IMR-90 (cell line): ENCODE measurements around the gene PDGFC.

Experiments
- BHLHE40 ChIP-seq: fragments of 150-350 bp; IDR thresholded peaks from 2 replicates; pipeline ENCODE4 v1.6.1; 2016; ENCODE audit warnings: mild to moderate bottlenecking, low read depth, low read length
- CEBPB ChIP-seq: IDR thresholded peaks from 2 replicates; pipeline ENCODE4 v1.6.1; 2012; ENCODE audit warnings: low read depth, low read length, improper control_type of control experiment
- ELK1 ChIP-seq: fragments of 150-350 bp; IDR thresholded peaks from 2 replicates; pipeline ENCODE4 v1.6.1; 2016; ENCODE audit warnings: low read depth, mild to moderate bottlenecking, low read length, moderate library complexity, borderline replicate concordance
- FOS ChIP-seq: fragments of 150-350 bp; IDR thresholded peaks from 2 replicates; pipeline ENCODE4 v1.6.1; 2016; ENCODE audit warnings: low read depth, low read length
- MAZ ChIP-seq: IDR thresholded peaks from 2 replicates; pipeline ENCODE4 v1.6.1; 2012; ENCODE audit warnings: low read depth, mild to moderate bottlenecking, low read length, improper control_type of control experiment, moderate library complexity, borderline replicate concordance
- MXI1 ChIP-seq: IDR thresholded peaks from 2 replicates; pipeline ENCODE4 v1.6.1; 2012; ENCODE audit warnings: low read depth, mild to moderate bottlenecking, low read length, moderate library complexity, borderline replicate concordance
- POLR2A ChIP-seq: IDR thresholded peaks from 2 replicates; pipeline ENCODE4 v1.6.1; 2012; ENCODE audit warnings: mild to moderate bottlenecking, low read depth, low read length
- RAD21 ChIP-seq: IDR thresholded peaks from 2 replicates; pipeline ENCODE4 v1.6.1; 2012; ENCODE audit warnings: low read length, improper control_type of control experiment
- RCOR1 ChIP-seq: IDR thresholded peaks from 2 replicates; pipeline ENCODE4 v1.6.1; 2012; ENCODE audit warnings: mild to moderate bottlenecking, low read length, improper control_type of control experiment; ENCODE audit not compliant: insufficient replicate concordance
- RFX5 ChIP-seq: IDR thresholded peaks from 2 replicates; pipeline ENCODE4 v1.8.0; 2012; ENCODE audit warnings: low read depth, mild to moderate bottlenecking, low read length, moderate library complexity
- TF ChIP-seq, protein P1 (sequence below): conservative IDR thresholded peaks from 2 replicates; pipeline ENCODE4 v1.5.1; 2012; ENCODE audit warnings: mild to moderate bottlenecking, low read depth, low read length, improper control_type of control experiment

DNA sequence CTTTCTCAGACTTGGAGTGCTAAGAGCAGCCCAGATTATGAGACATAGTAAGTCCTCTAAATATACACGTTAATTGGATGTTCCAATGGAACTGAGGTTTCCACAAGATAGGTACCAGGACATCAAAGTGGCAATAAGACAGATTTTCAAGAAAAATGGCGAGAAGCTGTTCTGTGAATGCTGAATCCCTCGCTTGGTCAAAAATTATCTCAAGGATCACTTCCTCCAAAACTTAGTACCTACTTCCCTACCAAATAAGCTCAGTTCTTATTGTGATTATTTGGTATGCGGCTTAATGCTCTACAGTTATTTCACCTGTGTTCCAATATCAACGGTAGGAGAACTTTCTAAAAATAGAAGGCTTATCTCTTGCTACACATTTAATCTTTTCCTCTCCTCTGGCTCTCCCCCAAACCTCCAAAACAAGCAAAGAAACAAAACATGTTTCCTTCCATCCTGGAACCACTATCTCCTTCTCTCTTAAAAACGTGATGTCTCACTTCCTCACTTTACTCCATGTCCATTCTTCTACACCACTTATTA, 14.7 kb downstream of the PDGFC start:
- TF ChIP-seq POLR2A = no peak
- TF ChIP-seq, protein P1, sequence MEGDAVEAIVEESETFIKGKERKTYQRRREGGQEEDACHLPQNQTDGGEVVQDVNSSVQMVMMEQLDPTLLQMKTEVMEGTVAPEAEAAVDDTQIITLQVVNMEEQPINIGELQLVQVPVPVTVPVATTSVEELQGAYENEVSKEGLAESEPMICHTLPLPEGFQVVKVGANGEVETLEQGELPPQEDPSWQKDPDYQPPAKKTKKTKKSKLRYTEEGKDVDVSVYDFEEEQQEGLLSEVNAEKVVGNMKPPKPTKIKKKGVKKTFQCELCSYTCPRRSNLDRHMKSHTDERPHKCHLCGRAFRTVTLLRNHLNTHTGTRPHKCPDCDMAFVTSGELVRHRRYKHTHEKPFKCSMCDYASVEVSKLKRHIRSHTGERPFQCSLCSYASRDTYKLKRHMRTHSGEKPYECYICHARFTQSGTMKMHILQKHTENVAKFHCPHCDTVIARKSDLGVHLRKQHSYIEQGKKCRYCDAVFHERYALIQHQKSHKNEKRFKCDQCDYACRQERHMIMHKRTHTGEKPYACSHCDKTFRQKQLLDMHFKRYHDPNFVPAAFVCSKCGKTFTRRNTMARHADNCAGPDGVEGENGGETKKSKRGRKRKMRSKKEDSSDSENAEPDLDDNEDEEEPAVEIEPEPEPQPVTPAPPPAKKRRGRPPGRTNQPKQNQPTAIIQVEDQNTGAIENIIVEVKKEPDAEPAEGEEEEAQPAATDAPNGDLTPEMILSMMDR = no peak
- no peak for TF ChIP-seq RFX5
- no peak for TF ChIP-seq MXI1
- TF ChIP-seq FOS = no peak
- no peak for TF ChIP-seq ELK1
- no peak for TF ChIP-seq RAD21
- TF ChIP-seq RCOR1 = no peak
- no peak for TF ChIP-seq BHLHE40
- no peak for TF ChIP-seq MAZ
- TF ChIP-seq CEBPB = no peak
